ENCODE results near the gene FBRSL1. TPM values are rescaled to one million over a fixed set of nuclear protein-coding genes. Genes with fewer than 3 reads are reported as not detected.

FBRSL1 gene
- total RNA-seq, 1 experiment from 2014 or later, result 130 TPM

- no peaks in the 10 kb centered on the region for H3K36me3 ChIP-seq (ENCODE audit: insufficient read depth, low read length, poor library complexity, severe bottlenecking)
- H3K4me3 ChIP-seq (ENCODE audit: low read depth, low read length, poor library complexity, severe bottlenecking), result no peak overlapping the region
- DNase-seq (ENCODE audit: low spot score), result no peak
- no TSS peak for BruUV-seq (replicated peaks)
- H3K9me3 ChIP-seq (ENCODE audit: low read depth, low read length, poor library complexity, severe bottlenecking), result no peaks in the 10 kb centered on the region
- H3K27me3 ChIP-seq (replicated peaks; ENCODE audit: insufficient read depth, low read depth, low read length, poor library complexity), result no peaks in the 10 kb centered on the region
- ChIA-PET CTCF (no interaction called here), POLR2A (ENCODE audit: low non-redundant PET) (no interaction called here)
- peaks cover 27% of the 10 kb centered on the region for H3K4me1 ChIP-seq (ENCODE audit: insufficient read depth, low read length, poor library complexity, severe bottlenecking)
- TF ChIP-seq CTCF (conservative IDR thresholded peaks at IDR 0.05; ENCODE audit: low read depth, low read length) (no peak), EZH2 (IDR thresholded peaks at IDR 0.05; ENCODE audit: borderline replicate concordance, low read depth, low read length, poor library complexity, severe bottlenecking) (no peak)
- H3K27ac ChIP-seq (ENCODE audit: low read depth, low read length, poor library complexity, severe bottlenecking), result peak overlapping the region; percentile 42
- intact Hi-C loops (cut with micrococcal nuclease; ENCODE audit: unreplicated experiment), result no loop called here
These were observed 11.4 kb downstream of the FBRSL1 start for GRCh38 chr12:132501204-132501940.

GRCh38 chr12:132502149-132502881 is 12.4 kb downstream of the FBRSL1 start:
- CTCF ChIA-PET, result no interaction called here
- intact Hi-C loops (cut with micrococcal nuclease; ENCODE audit: unreplicated experiment), result no loop called here
- TF ChIP-seq CTCF (conservative IDR thresholded peaks at IDR 0.05; ENCODE audit: low read depth, low read length) (no peak), EZH2 (IDR thresholded peaks at IDR 0.05; ENCODE audit: borderline replicate concordance, low read depth, low read length, poor library complexity, severe bottlenecking) (no peak)

GRCh38 chr12:132502882-132503193 is 12.9 kb downstream of the FBRSL1 start:
- TF ChIP-seq CTCF (conservative IDR thresholded peaks at IDR 0.05; ENCODE audit: low read depth, low read length), result no peak
- TF ChIP-seq EZH2 (IDR thresholded peaks at IDR 0.05; ENCODE audit: borderline replicate concordance, low read depth, low read length, poor library complexity, severe bottlenecking), result no peak
- no peaks in the 10 kb centered on the region for H3K9me3 ChIP-seq (ENCODE audit: low read depth, low read length, poor library complexity, severe bottlenecking)
- no peaks in the 10 kb centered on the region for H3K27me3 ChIP-seq (replicated peaks; ENCODE audit: insufficient read depth, low read depth, low read length, poor library complexity)
- ChIA-PET POLR2A (ENCODE audit: low non-redundant PET) (no interaction called here), CTCF (no interaction called here)
- BruUV-seq (replicated peaks), result no TSS peak
- peaks cover 40% of the 10 kb centered on the region for H3K4me1 ChIP-seq (ENCODE audit: insufficient read depth, low read length, poor library complexity, severe bottlenecking)
- no peak overlapping the region for H3K27ac ChIP-seq (ENCODE audit: low read depth, low read length, poor library complexity, severe bottlenecking)
- intact Hi-C loops (cut with micrococcal nuclease; ENCODE audit: unreplicated experiment), result no loop called here
- H3K4me3 ChIP-seq (ENCODE audit: low read depth, low read length, poor library complexity, severe bottlenecking), result no peak overlapping the region
- DNase-seq (ENCODE audit: low spot score), result no peak
- H3K36me3 ChIP-seq (ENCODE audit: insufficient read depth, low read length, poor library complexity, severe bottlenecking), result no peaks in the 10 kb centered on the region

More at GRCh38 chr12:132502149-132502881, 12.4 kb downstream of the FBRSL1 start:
- peak; percentile 31 for DNase-seq (ENCODE audit: low spot score)
- Histone ChIP-seq H3K4me3 (ENCODE audit: low read depth, low read length, poor library complexity, severe bottlenecking) (no peak overlapping the region), H3K27me3 (replicated peaks; ENCODE audit: insufficient read depth, low read depth, low read length, poor library complexity) (no peaks in the 10 kb centered on the region), H3K36me3 (ENCODE audit: insufficient read depth, low read length, poor library complexity, severe bottlenecking) (no peaks in the 10 kb centered on the region), H3K9me3 (ENCODE audit: low read depth, low read length, poor library complexity, severe bottlenecking) (no peaks in the 10 kb centered on the region), H3K4me1 (ENCODE audit: insufficient read depth, low read length, poor library complexity, severe bottlenecking) (peaks cover 35% of the 10 kb centered on the region), H3K27ac (ENCODE audit: low read depth, low read length, poor library complexity, severe bottlenecking) (peak overlapping the region; percentile 42)
- POLR2A ChIA-PET (ENCODE audit: low non-redundant PET), result no interaction called here
- BruUV-seq (replicated peaks), result no TSS peak
